MM.1S (cell line): Measurements from ENCODE around the gene TEKTIP1.
"Not testable (repeated sequence)": the region's sequence is repeated elsewhere in the genome, so short reads cannot be mapped to it uniquely, and the experiment has no call there.

Experiments
- DNase-seq: peaks from one replicate; pipeline ENCODE4 v3.0.0-alpha.2; 2015
- H2AFZ ChIP-seq: fragments of 300-600 bp; sonication (generic); 2 replicates; pipeline ENCODE4 v1.6.0; 2016; ENCODE audit warnings: antibody characterized with exemption, low read length
- H3F3A ChIP-seq: fragments of 300-600 bp; sonication (generic); 2 replicates; pipeline ENCODE4 v1.6.1; 2016; ENCODE audit warnings: mild to moderate bottlenecking, antibody characterized with exemption, low read length, moderate library complexity, mixed read lengths; ENCODE audit not compliant: insufficient read depth
- H3K27ac ChIP-seq: fragments of 300-600 bp; sonication (generic); 2 replicates; pipeline ENCODE4 v1.5.1; 2016; ENCODE audit warnings: mild to moderate bottlenecking, low read length
- H3K27me3 ChIP-seq: fragments of 300-600 bp; sonication (generic); replicated peaks from 2 replicates; pipeline ENCODE4 v1.6.0; 2016; ENCODE audit warnings: low read length; ENCODE audit not compliant: insufficient read depth
- H3K36me3 ChIP-seq: fragments of 300-600 bp; sonication (generic); replicated peaks from 2 replicates; pipeline ENCODE4 v1.6.1; 2016; ENCODE audit warnings: mild to moderate bottlenecking, low read length, mixed read lengths; ENCODE audit not compliant: insufficient read depth
- H3K4me1 ChIP-seq: fragments of 300-600 bp; sonication (generic); 2 replicates; pipeline ENCODE4 v1.6.1; 2016; ENCODE audit warnings: low read length, mixed read lengths
- H3K4me2 ChIP-seq: fragments of 300-600 bp; sonication (generic); 2 replicates; pipeline ENCODE4 v1.6.0; 2016; ENCODE audit warnings: low read depth, low read length
- H3K4me3 ChIP-seq: fragments of 300-600 bp; sonication (generic); 2 replicates; pipeline ENCODE4 v1.5.1; 2016; ENCODE audit warnings: low read length, mixed read lengths
- H3K79me2 ChIP-seq: fragments of 300-600 bp; sonication (generic); 2 replicates; pipeline ENCODE4 v1.6.1; 2016; ENCODE audit warnings: mixed run types, low read length, mixed read lengths
- H3K9ac ChIP-seq: fragments of 300-600 bp; sonication (generic); 2 replicates; pipeline ENCODE4 v1.6.1; 2016; ENCODE audit warnings: low read length, mixed read lengths
- H3K9me2 ChIP-seq: fragments of 300-600 bp; sonication (generic); replicated peaks from 2 replicates; pipeline ENCODE4 v1.6.1; 2016; ENCODE audit warnings: mild to moderate bottlenecking, low read length, mixed read lengths; ENCODE audit not compliant: insufficient read depth
- H3K9me3 ChIP-seq: fragments of 300-600 bp; sonication (generic); replicated peaks from 2 replicates; pipeline ENCODE4 v1.6.1; 2016; ENCODE audit warnings: mild to moderate bottlenecking, low read length, mixed read lengths; ENCODE audit not compliant: insufficient read depth
- H4K20me1 ChIP-seq: fragments of 300-600 bp; sonication (generic); 2 replicates; pipeline ENCODE4 v1.6.1; 2016; ENCODE audit warnings: mild to moderate bottlenecking, low read length, moderate library complexity, mixed read lengths; ENCODE audit not compliant: insufficient read depth
- CTCF ChIP-seq: fragments of 300-600 bp; sonication (generic); IDR thresholded peaks from 2 replicates; pipeline ENCODE4 v1.5.1; 2016; ENCODE audit warnings: antibody characterized with exemption, low read length, mixed read lengths
- EZH2 ChIP-seq: fragments of 300-600 bp; sonication (generic); optimal IDR thresholded peaks from 2 replicates; pipeline ENCODE3; 2017; ENCODE audit warnings: low read depth, mild to moderate bottlenecking, antibody characterized with exemption, low read length, mixed read lengths
- EZH2phosphoT487 ChIP-seq: fragments of 300-600 bp; sonication (generic); IDR thresholded peaks from 2 replicates; pipeline ENCODE4 v1.6.1; 2018; ENCODE audit warnings: antibody characterized with exemption, low read length

Gene TEKTIP1

DNA sequence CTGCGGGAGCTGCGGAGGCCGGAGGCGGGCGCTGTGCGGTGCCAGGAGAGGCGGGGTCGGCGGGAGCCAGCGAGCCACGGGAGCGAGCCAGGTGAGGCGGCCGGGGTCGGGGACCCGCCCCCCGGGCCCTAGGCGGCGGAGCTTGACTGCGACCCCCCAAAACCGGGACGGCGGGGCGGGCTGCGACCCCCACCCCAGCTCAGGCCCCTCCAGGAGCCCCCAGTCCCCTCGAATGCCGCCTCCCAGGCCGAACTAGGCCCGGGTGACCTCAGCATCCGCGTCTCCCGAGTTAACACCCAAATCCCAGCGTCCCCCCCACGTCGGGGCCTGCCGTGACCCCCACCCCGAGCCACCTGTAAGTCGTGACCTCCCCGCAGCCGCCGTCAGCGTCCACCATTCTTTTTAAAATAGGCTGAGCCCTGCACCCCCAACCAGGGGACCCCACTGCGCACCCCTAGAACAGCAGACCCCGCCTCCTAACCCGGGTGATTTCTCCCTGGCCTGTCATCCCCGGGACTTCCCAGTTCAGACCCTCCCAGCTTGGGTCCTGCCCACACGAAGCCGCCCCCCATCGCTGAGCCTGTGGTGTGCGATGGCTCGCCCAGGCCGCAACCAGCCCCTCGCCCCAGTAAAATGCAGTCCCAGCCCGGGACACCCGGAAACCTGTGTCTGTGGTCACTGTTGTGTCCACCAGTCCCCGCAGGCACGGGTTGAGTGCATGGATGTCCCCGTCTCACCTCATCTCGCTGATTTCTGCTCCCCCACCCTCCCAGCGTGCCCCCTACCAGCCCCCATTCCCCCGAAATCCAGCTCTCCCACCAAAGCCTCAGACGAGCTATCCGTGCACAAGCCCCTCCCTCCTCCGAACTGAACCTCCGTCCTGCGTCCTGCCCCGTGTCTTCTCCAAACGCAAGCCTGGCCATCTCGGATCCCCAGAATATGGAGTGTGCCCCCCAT is 32.3 kb upstream of the TEKTIP1 start:
- Histone ChIP-seq H3K4me3 (peak overlapping the region; percentile 93), H3K9me2 (no peaks in the 10 kb centered on the region), H3F3A (no peaks in the 10 kb centered on the region), H3K27ac (peak overlapping the region; percentile 21; the same call in 1 of the 2 replicates), H3K4me1 (peaks cover 6% of the 10 kb centered on the region), H3K36me3 (no peaks in the 10 kb centered on the region), H3K79me2 (peaks cover 54% of the 10 kb centered on the region), H3K4me2 (peak overlapping the region; percentile 64), H2AFZ (peak overlapping the region; percentile 76), H4K20me1 (no peaks in the 10 kb centered on the region), H3K27me3 (no peaks in the 10 kb centered on the region), H3K9ac (peak overlapping the region; percentile 94), H3K9me3 (no peaks in the 10 kb centered on the region)
- TF ChIP-seq EZH2: no peak
- no peak for TF ChIP-seq EZH2phosphoT487
- no peak for TF ChIP-seq CTCF
- DNase-seq: peak; percentile 17

DNA sequence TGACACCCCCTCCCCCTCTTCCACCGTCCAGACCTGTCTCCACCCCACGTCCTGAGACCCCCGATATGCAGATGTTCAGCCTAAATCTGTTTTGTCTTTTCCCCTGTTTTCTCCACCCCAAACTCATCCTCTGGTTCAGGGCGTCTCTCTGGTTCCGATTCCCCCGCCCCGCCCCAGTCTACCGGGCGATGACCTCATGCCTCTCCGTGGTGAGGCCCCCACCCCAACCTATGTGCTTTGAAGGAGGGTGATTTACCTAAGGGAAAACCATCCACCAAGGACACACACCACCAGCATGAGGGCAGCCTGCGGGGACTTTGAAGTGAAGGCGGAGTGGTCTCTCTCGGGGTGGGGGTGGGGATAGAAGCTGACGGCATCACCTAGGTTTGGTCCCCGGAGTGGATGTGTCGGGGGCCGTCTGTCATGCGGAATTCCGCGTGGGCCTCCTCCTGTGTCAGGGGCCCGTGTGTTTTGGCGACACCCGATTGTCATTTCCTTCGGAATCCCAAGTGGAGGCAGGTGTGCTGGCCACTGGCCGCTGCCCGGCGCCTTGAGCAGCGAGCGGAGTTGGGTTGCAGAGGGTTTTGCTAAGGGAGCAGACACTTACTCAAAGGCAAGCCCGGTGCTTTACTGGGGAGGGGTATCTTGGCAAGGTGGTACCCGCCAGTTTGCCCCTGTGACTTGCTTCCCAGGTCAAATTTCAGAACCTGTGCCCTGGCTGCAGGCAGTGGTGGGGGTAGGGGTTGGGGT is 31.4 kb upstream of the TEKTIP1 start:
- H2AFZ ChIP-seq: no peak overlapping the region
- H3F3A ChIP-seq: no peaks in the 10 kb centered on the region
- TF ChIP-seq EZH2phosphoT487 (no peak), EZH2 (no peak), CTCF (no peak)
- H3K9me3 ChIP-seq: no peaks in the 10 kb centered on the region
- H3K9ac ChIP-seq: peak overlapping the region; percentile 94; the same call in 1 of the 2 replicates
- no peaks in the 10 kb centered on the region for H4K20me1 ChIP-seq
- H3K4me3 ChIP-seq: peak overlapping the region; percentile 93
- no peaks in the 10 kb centered on the region for H3K27me3 ChIP-seq
- H3K27ac ChIP-seq: no peak overlapping the region
- H3K4me2 ChIP-seq: peak overlapping the region; percentile 64
- DNase-seq: no peak
- peaks cover 63% of the 10 kb centered on the region for H3K79me2 ChIP-seq
- no peaks in the 10 kb centered on the region for H3K36me3 ChIP-seq
- no peaks in the 10 kb centered on the region for H3K9me2 ChIP-seq
- peaks cover 6% of the 10 kb centered on the region for H3K4me1 ChIP-seq

GRCh38 chr19:3508121-3508661 is 30.8 kb upstream of the TEKTIP1 start:
- H2AFZ ChIP-seq, H3K4me3 ChIP-seq, H3K9me2 ChIP-seq, H3K27me3 ChIP-seq, H4K20me1 ChIP-seq, H3K4me1 ChIP-seq, H3F3A ChIP-seq, DNase-seq, H3K36me3 ChIP-seq, H3K9ac ChIP-seq, H3K4me2 ChIP-seq, H3K27ac ChIP-seq, H3K9me3 ChIP-seq: not testable (repeated sequence)
- peaks cover 69% of the 10 kb centered on the region for H3K79me2 ChIP-seq
